Stimulated activated naive CD8-positive, alpha-beta T cell treated with anti-CD3 and anti-CD28 coated beads, Interleukin-15, Interleukin-2, amounts not matched to agents 100 U/mL and 50 U/mL, for 24 hours (primary cell): Measurements from ENCODE around the gene UNC93B1.
A peak's percentile ranks its signal among the peaks of the same experiment; 100 is the strongest.
"Not testable (repeated sequence)": the region's sequence is repeated elsewhere in the genome, so short reads cannot be mapped to it uniquely, and the experiment has no call there.

Source experiments
- ATAC-seq: fragments of 150-1000 bp; cut with Tn5 transposase; one replicate; pipeline ENCODE4 v1.10.0; 2021
- DNase-seq: peaks from one replicate; pipeline ENCODE4 v3.0.0; 2021

The UNC93B1 gene

DNA sequence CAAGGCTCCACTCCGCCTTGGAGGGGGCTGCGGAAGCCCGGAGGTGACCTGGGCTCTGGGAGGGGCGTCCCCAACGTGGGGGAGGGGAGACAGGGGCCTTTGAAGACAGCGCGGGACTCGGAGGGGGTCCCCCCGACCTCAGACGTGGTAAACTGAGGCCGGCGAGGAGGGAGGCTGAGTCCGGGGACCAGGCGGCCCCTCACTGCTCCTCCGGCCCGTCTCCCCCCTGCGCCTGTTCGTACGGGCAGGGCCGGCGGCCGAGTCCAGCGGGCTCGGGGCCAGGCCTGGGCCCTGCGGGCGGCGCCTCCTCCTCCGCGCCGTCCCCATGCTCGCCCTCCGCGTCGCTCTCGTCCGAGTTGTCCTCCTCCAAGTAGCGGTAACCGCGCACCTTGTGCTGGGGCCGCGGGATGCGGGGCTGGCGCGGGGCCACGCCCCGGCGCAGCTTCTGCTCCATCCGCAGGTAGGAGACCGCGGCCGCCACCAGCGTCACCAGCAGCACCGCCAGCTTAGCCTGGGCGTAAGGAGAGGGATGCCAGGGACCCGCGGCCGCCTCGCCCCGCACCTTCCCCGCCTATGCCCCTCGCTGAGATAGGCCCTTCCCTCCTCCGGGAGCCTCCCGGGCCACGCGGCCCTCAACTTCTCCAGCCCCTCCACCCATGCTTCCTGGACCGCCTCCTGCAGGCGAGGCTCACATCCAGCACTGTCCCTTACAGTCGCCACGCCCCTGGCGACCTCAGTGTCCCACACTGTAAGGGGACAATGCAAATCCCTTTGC lies 12.4 kb downstream of the UNC93B1 start:
- ATAC-seq, DNase-seq: not testable (repeated sequence)

DNA sequence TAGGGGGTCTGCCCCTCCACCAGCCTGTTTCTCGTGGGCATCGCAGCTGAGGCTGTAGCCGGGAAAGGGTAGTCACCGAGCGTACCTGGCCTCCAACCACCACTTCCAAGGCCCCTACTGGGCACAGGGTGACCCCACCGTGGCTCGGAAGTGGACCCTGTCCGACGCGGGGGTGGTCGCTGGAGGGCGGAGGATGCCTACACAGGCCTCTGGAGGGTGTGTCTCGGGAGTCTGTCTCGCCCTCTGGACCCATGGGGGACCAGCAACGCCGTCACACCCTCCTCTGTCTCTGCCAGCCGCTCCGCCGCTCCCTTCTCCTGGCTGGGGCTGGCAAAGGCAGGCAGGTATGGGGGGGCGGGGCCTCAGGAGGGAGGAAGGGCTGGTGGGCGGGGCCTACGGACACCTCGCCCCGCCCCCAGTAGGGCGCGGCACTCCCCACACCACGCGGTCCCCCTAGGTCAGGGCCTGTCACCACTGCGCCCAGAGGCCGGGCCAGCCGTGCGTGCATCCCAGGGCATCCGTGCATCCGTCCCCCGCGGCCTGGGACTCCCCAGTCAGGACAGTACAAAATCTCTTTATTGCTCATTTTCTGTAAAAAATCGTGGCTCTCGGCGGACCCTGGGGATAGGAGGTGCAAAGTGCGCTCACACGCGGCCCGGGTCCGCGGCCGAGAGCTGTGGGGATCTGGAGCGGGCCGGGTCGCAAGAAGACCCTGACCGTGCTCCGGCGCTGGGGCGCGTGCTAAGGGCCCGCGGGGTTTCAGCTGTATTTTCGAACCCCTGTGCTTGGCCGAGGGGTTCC lies 13.2 kb downstream of the UNC93B1 start:
- not testable (repeated sequence) for ATAC-seq, DNase-seq

DNA sequence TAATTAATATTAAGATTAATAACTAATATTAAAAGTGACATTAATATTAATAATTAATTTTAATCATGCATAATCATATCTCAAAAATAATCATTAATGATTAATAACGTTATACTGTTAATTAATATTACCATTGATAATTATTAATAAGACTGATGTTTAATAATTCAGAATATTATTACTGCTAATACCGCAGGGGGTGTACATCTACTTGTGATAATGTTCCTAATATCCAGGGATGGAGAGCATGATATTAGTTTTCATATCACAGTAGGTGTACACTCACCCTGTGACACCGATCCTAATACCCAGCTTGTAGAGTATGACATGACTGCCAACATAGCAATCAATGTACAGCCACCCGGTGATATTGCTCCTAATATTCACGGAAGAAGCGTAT lies 18.6 kb downstream of the UNC93B1 start:
- DNase-seq, ATAC-seq: not testable (repeated sequence)

DNA sequence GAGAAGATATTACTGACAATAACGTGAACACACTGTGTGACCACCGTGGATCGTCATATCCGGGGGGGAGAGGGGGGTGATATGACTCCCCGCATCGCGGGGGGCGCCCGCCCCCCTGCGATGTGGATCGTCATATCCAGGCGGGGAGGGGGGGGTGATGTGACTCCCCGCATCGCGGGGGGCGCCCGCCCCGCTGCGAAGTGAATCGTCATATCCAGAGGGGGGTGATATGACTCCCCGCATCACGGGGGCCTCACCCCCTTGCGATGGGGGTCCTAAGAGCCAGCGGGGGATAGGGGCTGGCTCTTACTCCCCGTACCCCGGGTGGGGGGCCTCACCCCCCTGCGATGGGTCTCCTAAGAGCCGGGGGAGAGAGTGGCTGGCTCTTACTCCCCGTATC lies 19.9 kb downstream of the UNC93B1 start:
- ATAC-seq = no peak
- no peak for DNase-seq

DNA sequence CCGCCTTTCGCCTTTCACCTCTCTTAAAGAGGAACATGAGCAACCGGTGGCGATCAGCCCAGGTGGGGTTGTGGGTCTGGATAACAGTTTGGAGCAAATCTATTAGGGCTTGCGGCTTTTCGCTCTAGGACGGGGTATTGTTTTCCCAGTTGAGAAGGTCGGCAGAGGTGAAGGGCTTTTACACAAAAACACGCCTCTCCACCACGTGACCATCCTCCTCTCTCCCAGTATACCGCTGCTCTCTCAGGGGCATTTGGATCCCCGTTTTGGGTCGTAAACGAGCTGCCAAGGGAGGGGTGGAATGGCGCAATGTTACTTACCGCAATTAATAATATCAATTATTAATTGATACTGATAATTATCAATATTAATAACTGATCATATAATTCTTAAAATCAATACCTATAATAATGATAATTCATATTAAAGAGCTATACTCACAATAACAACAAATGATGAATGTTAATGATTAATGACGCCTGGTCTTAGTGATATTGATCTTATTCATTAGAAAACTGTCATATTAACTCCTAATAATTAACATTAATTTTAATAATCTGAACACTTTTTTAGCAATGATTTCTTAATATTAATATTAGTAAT lies 21.5 kb downstream of the UNC93B1 start:
- DNase-seq, ATAC-seq: not testable (repeated sequence)

DNA sequence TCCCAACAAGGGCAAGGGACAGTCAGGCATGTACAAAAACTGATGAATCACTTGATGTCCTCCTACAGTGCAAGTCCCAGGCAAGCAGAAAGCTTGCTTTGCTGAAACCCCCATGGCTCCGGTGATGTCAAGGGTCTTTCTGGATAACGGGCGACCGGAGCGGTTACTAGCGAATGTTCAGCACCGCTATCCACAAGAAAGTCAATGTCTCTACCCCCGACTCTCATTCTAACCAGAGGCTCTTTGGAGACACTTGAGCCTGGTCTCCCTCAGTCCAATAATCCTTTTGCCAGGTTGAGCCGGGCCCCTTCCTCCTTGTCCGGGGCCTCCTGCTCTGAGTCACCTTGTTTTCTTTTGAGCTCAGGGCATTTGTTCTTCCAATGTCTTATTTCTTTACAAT lies 22.7 kb downstream of the UNC93B1 start:
- ATAC-seq, DNase-seq: not testable (repeated sequence)

DNA sequence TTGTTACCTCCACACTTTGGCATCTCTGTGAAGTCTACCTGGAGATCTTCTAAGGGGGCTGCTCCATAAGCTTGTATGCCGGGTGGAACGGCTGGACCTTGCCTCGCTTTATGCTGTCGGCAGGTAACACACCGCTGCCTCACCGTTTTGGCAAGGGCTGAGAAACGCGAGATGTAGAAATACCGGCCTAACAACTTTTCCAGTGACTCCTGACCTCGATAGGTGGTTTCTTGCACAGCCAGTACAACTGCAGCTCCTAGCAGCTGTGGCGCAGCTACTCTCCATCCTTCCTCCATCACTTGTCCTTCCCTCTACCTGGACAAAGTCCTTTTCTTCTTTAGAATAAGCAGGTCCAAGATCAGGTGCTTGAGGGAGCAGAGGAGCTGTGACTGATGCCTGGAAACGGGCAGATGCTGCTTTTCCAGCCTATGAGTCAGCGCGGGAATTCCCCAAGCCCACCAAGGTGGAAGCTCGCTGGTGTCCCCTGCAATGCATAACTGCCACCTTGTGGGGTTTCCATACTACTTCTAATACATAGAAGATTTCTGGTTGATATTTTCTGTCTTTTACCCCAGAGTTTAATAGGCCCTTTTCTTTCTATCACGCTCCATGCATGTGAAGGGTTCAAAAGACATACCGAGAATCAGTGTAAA lies 25.0 kb downstream of the UNC93B1 start:
- peak; percentile 43 for DNase-seq
- ATAC-seq = not testable (repeated sequence)

DNA sequence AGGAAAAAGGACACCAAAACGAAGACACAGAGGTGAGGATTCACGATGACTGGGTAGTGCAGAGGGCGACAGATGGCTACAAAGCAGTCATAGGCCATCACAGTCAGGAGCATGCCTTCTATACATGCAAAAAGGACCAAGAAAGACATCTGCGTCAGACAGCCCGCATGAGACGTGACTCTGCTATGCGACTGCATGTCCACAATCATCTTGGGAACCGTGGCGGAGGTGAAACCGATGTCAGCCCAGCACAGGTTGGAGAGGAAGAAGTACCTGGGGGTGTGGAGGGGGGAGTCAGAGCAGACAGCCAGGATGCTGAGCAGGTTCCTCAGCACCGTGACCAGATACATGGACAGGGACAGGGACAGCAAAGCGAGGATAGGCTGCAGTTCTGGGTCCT lies 29.2 kb downstream of the UNC93B1 start:
- ATAC-seq, DNase-seq: not testable (repeated sequence)

DNA sequence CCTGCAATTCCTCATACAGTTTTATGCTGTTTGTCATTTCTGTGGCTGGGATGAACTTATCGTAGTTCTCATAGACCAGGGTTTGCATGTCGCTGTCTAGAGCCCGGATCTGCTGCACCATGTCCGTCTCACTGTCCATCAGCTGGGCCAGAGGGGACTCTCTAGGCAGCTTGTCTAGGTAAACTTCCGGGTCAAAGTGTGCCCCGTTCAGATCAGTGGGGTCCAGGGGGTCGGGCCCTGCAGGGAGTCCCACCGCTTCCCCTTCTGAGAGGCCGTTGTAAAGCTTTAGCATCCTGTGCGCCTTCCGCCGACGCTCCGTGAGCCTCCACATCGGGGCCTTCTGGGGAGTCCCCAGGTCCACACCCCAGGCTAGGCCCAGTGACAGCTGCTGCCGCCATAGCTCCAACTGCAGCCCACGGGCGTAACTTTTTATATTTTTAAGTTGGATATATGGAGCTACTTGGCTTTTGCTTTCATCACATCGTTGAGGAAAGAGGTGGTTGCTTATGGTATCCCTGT lies 38.0 kb downstream of the UNC93B1 start:
- ATAC-seq, DNase-seq: not testable (repeated sequence)

DNA sequence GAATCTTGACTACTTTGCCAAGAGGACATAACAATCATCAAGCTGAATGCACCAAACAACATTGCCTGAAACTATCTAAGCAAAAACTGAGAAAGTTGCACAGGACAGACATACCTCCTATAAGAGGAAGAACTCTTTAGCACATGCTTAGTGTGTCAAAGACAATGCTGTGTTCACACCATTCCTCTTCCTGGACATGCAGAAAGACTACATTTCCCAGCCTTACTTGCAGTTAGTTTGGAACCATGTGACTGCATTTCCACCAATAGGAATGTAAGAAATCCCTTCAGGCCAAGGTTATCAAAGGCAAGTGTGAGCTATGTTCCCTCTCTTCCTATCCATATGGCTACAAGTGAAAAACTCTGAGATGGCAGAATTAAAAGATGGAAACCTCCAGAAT lies 39.2 kb downstream of the UNC93B1 start:
- not testable (repeated sequence) for DNase-seq, ATAC-seq

DNA sequence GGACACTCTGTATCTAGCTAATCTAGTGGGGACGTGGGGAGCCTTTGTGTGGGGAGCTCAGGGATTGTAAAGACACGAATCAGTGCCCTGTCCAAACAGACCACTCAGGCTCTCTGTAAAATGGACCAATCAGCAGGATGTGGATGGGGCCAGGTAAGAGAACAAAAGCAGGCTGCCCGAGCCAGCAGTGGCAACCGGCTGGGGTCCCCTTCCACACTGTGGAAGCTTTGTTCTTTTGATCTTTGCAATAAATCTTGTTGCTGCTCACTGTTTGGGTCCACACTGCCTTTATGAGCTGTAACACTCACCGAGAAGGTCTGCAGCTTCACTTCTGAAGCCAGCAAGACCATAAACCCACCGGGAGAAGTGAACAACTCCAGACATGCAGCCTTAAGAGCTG lies 40.0 kb downstream of the UNC93B1 start:
- not testable (repeated sequence) for DNase-seq, ATAC-seq

DNA sequence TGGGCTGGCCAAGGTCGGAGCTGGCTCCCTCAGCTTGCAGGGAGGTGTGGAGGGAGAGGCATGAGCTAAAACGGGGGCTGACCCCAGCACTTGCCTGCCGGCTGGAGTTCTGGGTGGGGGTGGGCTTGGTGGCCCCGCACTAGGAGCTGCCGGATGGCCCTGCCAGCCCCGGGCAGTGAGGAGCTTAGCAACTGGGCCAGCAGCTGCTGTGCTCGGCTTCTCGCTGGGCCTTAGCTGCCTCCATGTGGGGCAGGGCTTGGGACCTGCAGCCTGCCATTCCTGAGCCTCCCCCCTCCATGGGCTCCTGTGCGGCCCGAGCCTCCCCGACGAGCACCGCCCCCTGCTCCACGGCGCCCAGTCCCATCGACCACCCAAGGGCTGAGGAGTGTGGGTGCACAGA lies 40.7 kb downstream of the UNC93B1 start:
- DNase-seq, ATAC-seq: not testable (repeated sequence)

DNA sequence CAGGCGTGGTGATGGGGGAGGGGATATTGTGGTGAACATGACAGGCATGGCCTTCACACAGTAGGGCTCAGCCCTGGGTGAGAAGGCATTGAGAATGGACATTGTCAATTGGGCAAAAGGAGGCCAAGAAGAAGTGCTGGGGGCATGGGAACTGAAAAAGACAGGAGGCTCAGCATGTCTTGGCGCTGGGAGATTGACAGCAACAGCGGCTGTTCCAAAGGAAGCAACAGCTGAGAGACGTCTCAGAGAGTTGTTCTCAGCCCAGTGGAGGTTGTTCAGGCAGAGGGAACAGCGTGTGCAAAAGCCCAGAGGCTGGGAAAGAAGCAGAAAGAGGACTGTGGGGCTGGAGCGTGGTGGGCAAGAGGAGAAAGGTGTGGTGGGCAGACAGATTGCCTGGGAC lies 47.7 kb downstream of the UNC93B1 start:
- DNase-seq, ATAC-seq: not testable (repeated sequence)

DNA sequence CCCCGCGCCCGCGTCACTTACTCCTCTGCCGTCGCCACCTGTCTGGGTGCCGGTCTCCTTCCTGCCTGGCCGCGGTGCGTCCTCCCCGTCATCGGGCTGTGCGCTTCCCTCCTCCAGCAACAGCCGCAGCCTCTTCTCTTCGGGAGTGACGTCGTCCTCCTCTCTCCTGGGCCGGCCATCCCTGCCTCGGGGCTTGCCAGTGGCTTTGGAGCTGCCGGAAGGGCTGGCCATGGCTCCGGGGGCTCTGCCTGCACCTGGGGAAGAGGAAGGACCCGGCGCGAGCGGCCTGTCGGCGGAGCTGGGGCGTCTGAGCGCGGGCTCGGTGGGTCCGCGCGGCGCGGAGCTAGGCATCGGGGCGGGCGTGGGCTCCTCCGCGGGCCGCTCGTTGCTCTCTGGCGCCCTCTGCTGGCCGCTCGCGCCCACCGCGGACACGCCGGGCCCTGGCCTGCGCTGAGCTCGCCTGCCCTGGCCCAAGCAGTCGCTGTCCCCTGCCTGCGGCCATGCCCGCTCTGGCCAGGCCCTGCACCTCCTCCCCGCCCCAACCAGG lies 48.4 kb downstream of the UNC93B1 start:
- DNase-seq = peak; percentile 87

DNA sequence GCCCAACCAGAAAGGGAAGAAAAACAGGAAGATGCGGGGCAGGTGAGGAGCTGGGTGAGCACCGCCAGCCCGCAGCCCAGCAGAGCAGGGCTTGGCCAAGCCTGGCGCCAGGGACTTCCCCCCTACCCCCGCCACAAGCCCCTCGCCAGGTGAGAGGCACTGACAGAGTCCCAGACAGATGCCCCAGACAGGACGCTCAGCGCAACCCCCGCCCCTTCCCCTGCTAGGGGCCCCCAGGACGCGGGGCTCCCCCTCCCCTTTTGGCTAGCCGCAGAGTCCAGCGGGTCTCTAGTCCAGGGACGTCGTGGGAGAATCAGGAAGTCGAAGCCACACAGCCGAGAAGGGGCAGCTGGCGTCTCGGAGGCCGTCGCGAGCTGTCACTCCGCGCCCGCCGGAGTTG lies 48.9 kb downstream of the UNC93B1 start:
- DNase-seq, ATAC-seq: not testable (repeated sequence)

More for the DNA sequence above, 48.4 kb downstream of the UNC93B1 start:
- peak; percentile 72 for ATAC-seq

DNA sequence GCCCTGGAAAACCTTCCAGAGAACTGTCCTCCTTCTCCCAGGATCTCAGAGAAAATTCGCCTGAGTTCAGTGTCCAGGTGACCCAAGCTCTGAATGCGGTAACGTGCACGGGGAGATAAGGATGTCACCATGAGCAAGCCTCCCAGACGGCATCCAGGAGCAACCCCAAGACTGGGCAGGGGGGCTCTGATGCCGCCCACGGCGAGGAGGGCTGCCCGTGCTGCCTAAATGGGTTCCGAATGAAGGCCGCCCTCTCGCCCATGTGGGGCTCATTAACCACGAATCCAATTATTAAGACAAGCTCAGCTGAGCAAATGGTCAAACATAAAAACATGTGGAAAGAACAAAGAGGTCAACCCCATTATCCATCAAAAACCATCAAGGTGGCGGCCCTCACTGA lies 49.6 kb downstream of the UNC93B1 start:
- not testable (repeated sequence) for ATAC-seq, DNase-seq

DNA sequence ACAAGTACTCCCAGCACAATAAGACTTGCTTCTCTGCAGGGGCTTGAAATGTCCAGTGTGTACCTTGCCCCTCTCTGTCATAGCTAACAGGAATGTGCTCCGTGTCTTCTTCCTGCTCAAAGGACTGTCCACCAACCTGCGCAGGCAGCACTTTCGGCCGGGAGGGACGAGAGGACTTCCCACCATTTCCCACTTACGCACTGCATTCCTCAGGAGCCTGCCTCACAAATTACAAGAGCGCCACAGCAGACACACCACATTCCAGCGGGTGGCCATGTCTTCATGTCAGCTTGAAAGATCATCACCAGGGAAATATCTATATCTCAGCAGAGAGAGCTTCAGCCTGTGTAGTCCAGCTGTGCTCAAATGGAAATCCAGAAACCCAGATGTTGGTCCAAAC lies 53.2 kb downstream of the UNC93B1 start:
- ATAC-seq, DNase-seq: not testable (repeated sequence)

DNA sequence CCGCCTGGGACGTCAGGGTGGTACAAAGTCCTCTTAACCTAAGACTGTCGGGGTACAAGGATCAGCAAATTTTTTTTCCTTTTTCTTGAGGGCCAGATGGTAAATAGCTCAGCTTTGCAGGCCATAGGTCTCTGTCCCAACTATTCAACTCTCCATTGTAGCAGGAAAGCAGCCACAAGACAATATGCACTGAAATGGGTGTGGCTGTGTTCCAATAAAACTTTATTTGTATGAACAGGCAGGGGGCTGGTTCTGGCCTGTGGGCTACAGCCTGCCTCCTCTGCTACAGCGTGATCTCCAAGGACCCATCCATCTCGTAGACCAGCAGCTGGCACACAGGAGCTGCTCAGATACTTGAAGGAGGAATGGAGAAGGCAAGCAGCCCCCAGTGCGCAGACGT lies 56.1 kb downstream of the UNC93B1 start:
- not testable (repeated sequence) for ATAC-seq, DNase-seq

DNA sequence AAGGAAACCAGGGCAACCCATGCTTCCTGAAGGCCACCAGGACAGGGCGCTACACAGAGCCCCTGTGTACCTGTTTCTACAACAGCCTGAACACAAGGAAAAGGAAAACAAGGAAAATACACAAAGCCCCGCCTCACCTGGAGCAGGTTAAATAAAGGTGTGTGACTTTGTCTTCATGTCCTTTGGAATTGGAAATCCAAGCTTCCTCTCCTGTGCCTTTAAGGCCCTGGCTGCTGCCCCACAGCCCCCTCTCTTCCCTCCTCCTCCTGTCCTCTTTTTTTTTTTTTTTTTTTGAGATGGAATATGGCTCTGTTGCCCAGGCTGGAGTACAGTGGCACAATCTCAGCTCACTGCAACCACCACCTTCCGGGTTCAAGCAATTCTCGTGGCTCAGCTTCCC lies 57.5 kb downstream of the UNC93B1 start:
- DNase-seq, ATAC-seq: not testable (repeated sequence)

DNA sequence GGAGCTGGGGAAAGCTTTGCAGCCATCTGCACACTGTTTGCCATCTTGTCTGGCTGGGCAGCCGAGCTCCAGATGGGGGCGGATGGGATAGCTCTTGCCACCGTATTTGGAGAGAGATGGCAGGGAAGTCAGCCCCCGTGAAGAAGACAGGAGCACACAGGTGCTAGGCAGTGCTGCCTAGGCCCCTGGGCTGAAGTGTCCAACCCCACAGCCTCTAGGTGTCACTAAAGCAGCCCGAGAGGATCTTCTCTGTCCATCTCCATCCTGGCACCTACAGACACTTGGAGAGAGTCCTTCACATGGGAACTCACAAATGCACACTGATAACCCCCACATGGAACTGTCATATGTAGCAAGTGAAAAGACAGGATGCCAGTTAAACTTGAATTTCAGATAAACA lies 60.5 kb downstream of the UNC93B1 start:
- not testable (repeated sequence) for DNase-seq, ATAC-seq
